NK-92 treated with Interleukin-12 subunit alpha and Interleukin-12 subunit beta, amount 100 ng/mL, for 24 hours (cell line): ENCODE measurements around the gene CMYA5.
"Not testable (repeated sequence)": the region's sequence is repeated elsewhere in the genome, so short reads cannot be mapped to it uniquely, and the experiment has no call there.

Experiments used
- DNase-seq: peaks from one replicate; lab custom pipeline; 2025; lab: John Stamatoyannopoulos, UW

Gene CMYA5

DNA sequence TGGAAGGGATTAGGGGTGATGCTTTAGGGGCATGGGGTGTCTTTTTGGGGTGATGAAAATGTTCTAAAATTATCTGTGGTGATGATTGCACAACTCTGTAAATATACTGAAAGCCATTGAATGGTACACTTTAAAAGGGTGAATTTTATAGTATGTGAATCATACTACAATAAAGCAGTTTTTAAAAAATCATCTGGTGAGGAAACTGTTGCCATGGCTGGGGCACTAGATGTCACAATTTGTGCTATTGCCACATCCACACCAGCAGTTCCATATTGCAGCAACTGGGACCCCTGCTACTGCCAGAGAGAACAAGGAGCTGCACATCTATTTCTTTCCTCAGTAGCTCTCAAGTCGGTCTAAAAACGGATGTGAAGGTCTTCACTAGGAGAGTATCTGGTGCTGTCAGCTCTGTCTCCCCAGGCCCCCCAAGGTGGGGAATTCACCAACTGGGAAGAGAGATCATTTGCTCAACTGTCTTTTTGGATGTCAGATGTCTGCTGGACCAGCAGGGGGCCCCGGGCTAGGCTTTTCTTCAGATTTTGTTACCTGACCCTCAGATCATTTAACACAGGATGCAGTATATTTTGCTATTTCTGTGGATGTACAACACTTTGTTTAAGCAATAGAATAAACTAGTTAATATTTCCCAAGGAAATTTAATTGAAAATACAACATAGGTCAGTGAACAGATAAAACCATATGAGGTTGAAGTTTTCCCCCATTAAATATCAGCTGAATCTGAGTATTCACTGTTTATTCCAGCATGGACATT is 13.2 kb downstream of the CMYA5 start:
- DNase-seq: peak; percentile 69

DNA sequence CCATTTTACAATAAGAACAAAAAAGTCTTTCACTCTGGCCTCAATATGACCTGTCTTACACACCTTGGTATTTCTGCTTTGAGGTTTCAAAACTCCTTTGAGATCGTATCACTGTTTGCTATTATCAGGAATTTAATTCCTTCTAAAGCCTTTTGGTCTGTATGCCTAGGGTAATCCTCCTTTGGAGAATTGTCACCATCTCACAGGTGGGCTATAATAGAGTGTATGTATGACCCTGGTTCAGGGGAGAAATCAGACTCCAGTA is 13.7 kb downstream of the CMYA5 start:
- no peak for DNase-seq

DNA sequence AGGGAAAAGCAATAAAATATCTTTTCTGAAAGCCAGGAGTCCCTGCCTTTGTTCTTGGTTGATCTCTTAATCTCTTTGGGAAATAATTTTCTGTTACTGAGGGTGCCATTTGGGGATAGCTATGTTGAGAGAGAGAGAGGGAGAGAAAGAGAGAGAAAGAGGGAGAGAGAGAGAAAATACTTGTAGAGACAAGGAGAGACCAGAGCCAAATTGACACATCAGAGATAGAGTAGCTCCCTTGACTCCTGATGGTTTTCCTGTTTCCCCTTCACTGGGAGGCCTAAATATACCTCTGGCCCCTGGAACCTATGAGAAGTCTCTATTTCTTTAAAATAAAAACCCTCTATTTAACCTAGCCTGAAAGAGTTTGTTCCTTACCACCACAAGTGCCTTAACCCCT is 14.9 kb downstream of the CMYA5 start:
- DNase-seq: no peak

DNA sequence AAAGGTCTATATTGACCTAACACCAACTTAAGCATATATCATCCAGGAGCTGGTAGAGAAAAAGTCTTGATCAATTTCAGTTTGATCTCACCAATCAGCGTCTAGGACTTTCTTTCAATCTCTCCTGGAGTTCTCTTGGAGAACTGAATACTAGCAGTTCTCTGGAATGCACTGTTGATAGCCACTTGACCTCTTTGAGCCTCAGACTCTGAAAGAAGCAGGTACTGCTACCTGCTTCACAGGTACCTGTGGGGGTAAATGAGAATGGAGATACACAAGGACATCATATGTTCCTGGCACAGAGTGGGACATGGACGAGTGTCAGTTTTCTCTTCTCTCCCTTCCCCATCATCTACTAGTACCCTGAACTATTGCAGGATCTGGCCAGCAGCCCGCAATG is 16.0 kb downstream of the CMYA5 start:
- no peak for DNase-seq

DNA sequence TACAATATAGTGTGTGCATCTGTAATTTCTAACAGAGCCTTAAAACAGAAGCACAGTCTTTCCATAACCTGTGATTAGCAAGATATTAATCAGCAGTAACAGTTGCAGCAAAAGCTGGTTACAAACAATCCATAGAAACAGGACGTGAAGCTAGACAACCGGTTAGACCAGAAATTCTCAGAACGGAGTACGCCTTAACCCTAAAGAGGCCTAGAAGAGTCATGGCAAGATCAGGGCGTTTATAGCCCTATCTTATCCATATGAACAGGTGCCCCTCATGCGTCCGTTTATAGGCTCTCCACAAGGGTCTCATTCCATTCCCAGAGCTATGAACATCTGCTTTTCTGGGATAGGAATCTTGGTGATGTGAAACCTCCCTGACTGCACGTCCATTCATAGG is 16.7 kb downstream of the CMYA5 start:
- DNase-seq: not testable (repeated sequence)

DNA sequence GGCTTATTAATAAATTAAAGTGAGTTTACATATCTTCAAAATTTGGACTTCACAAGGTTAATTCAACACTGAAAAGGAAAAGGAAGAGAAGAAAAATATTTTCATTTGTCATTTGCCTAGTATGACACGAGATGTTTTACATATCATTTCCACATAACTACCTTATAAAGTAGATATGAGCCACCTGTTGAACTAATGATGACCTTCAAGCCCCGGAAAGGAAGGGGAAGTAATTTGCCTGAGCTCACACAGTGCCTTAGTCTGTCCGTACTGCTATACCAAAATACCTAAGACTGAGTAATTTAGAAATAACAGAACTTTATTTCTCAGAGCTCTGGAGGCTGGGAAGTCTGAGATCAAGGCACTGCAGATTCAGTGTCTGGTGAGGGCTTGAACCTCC is 17.9 kb downstream of the CMYA5 start:
- no peak for DNase-seq

DNA sequence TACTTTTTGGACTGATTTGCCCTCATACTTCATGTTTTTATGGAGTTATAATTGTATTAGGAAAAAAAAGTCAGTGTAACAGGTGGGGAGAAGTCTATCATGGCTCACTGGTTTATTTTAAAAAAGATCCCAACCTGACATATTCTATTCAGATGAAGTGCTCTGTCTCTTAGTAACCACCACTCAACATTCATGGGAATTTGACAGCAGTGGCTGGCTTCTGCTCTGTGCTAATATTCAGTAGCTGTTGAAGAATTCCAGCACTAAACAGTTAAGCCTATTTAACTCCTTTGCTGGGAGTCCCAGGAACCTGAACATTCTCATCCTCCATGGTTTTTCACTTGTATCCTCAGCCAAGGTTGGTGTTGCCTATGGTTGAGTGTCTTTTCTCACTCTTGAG is 23.1 kb downstream of the CMYA5 start:
- no peak for DNase-seq

DNA sequence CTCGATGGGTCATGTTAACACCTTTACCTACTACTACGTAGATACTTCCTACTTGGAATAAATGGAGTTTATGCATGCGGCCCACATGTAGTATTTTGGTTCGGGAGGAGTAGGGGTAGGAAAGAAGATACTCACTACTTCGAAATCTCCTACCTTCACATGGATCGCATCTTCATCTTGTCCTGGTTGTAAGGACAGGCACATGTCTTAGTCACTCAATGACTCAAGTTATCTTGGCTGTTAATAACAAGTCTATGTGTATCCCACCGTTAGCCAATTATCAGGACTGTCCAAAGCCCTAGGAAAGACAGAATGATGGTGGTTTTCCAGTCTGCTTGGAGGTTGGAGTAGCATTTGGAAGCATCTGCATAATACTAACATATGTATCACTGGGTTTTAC is 24.1 kb downstream of the CMYA5 start:
- no peak for DNase-seq

DNA sequence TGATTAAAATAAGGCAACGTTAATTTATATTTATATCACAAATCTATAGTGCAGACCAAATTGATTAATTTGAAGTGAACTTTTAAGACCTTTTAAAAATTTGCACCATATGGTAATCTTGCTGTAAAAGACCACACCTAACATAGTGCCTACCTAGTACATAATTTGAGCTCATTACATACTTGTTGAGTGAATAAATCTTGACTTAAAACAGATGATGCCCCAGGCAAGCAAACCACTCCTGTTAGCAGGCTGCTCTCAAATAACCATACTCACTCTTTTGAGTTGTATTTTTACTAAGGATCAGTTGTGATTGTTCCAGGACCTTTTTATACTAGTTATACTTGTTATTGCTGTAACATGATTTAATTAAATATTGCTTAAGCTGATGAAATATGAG is 27.2 kb downstream of the CMYA5 start:
- no peak for DNase-seq

DNA sequence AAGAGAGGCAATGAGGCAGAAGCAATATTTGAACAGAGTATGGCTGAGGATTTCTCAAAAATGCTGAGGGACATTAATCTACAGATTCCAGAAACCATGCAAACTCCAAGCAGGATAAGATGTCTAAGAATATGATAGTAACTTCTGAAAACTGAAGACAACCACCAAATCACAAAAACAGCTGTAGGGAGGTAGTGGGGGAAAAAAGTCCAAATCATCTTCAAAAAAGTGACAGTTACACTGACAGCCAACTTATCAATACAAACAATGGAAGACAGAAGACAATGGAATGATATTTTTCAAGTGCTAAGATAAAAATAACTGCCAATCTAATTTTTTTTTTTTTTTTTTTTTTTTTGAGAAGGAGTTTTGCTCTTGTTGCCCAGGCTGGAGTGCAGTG is 30.5 kb downstream of the CMYA5 start:
- no peak for DNase-seq

DNA sequence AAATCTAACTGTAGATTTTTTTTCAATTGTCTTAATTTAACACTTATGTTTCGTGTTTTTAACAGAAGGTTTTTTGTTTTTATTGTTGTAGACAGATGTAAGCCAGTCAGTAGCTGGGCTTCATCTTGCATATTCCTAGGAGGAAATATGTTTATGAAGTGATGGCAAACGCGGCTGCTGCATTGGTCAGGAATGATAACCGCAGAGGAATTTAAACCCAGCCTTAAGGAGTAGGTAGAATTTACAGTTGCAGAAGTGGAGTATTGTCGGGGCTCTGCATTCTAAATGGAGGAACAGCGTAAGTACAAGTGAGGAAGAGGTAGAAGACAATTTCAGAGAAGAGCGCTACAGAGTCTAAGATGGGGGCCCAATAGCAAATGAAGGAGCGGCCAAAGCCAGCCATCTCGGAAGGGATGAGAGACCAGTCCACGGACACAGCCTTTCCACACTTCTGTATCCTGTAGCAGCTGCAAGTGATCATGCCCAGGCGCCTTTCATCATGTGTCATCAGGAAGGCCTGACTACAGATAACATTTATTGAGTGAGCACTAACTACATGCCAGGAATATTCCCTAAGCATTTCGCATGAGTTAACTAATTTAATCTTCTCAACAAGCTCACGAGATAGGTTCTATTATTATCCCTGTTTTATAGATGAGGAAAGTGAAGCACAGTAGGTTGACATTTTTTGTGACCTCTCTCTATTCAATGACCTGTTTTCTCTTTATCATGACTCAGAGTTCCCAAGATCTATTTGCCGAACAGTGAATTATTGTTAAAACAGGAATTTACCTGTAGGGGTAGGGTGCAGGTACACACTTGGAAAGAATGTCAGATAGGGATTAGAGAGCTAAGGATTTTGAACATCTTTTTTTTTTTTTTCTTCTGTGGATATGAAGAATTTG is 38.1 kb downstream of the CMYA5 start:
- no peak for DNase-seq

DNA sequence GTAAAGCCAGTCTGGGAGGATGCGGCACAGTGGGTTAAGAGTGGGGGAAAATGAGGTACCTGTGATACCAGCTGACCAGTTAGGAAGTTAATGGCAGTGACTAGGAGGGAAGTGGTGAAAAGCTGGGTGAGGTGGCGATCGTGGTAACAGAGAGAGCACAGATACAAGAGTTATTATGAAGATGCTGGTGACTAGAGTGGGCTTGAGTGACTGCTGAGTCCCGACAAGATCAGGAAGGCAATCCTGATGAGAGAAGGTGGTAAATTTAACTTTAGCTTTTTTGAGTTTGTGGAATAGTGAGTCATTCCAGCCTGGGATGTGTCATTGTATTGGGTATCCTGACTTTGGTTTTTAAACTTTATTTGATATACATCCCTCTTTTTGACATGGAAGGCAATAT is 38.8 kb downstream of the CMYA5 start:
- DNase-seq: peak; percentile 23

DNA sequence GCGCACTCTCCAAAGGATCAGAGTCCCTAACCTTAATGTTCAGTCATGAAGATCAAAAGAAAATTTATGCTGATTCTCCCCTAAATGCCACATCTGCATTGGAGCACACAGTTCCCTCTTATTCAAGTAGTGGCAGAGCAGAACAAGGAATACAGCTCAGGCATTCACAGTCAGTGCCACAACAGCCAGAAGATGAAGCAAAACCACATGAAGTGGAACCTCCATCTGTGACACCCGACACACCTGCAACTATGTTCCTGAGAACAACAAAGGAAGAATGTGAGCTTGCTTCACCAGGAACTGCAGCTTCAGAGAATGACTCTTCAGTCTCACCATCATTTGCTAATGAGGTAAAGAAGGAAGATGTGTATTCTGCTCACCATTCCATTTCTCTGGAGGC is 40.0 kb downstream of the CMYA5 start:
- DNase-seq: no peak

DNA sequence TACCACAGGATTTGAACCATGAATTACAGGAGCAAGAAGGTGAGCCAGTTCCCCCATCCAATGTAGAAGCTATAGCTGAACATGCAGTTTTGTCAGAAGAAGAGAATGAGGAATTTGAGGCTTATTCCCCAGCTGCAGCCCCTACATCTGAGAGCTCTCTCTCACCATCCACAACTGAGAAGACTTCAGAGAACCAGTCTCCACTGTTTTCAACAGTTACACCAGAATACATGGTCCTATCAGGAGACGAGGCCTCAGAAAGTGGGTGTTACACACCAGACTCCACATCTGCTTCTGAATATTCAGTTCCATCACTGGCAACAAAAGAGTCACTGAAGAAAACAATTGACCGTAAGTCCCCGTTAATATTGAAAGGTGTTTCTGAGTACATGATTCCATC is 40.9 kb downstream of the CMYA5 start:
- DNase-seq: no peak

DNA sequence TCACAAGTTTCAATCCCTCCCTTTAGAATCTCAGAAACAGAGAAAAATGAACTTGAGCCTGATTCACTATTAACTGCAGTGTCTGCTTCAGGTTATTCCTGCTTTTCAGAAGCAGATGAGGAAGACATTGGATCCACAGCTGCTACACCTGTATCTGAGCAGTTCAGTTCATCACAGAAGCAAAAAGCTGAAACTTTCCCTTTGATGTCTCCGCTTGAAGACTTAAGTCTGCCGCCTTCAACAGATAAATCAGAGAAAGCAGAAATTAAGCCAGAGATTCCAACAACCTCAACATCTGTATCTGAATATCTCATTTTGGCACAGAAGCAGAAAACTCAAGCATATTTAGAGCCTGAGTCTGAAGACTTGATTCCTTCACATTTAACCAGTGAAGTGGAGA is 42.1 kb downstream of the CMYA5 start:
- DNase-seq: no peak

DNA sequence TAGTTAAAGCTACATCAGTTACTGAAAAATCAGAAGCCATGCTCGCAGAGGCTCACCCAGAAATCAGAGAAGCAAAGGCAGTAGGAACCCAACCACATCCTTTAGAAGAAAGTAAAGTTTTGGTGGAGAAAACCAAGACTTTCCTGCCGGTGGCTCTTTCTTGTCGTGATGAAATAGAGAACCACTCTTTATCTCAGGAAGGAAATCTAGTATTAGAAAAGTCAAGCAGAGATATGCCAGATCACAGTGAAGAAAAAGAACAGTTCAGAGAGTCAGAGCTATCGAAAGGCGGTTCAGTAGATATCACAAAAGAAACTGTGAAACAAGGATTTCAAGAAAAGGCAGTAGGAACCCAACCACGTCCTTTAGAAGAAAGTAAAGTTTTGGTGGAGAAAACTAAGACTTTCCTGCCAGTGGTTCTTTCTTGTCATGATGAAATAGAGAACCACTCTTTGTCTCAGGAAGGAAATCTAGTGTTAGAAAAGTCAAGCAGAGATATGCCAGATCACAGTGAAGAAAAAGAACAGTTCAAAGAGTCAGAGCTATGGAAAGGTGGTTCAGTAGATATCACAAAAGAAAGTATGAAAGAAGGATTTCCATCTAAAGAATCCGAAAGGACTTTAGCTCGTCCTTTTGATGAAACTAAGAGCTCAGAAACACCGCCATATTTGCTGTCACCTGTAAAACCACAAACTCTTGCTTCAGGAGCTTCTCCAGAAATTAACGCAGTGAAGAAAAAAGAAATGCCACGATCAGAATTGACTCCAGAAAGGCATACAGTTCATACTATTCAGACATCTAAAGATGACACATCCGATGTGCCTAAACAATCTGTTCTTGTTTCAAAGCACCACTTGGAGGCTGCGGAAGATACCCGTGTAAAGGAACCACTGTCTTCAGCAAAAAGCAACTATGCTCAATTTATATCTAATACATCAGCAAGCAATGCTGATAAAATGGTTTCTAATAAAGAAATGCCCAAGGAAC is 47.2 kb downstream of the CMYA5 start:
- DNase-seq: no peak

DNA sequence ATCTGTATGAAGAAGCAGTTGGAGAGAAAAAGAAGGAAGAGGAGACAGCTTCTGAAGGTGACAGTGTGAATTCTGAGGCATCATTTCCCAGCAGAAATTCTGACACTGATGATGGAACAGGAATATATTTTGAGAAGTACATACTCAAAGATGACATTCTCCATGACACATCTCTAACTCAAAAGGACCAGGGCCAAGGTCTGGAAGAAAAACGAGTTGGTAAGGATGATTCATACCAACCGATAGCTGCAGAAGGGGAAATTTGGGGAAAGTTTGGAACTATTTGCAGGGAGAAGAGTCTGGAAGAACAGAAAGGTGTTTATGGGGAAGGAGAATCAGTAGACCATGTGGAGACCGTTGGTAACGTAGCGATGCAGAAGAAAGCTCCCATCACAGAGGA is 48.7 kb downstream of the CMYA5 start:
- DNase-seq: no peak

DNA sequence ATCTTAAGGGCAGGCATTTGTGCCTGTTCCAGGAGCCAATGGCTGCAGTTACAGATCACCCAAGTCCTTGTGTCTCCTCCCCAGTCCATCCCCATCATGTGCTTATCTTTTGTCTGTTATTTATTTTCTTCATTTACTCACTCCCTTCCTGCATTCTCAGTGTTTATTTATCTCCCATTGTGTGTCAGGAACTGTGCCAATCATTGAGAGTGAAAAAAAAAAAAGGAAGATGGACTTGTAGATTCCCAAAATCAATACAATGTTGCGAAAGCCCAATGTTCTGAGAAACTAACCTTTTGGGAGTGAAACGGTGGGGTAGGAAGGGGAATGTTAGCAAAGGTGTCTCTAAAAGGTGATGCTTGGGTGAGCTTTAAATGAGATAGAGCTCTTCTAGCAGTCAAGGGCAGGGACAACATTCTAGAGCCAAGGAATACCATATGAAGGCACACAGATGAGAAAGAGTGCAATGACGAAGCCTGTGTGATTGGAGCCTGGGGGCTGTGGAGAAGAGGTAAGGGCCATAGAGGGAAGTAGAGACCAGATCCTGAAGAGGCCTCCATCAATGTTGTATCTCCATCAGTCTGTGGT is 53.0 kb downstream of the CMYA5 start:
- no peak for DNase-seq

DNA sequence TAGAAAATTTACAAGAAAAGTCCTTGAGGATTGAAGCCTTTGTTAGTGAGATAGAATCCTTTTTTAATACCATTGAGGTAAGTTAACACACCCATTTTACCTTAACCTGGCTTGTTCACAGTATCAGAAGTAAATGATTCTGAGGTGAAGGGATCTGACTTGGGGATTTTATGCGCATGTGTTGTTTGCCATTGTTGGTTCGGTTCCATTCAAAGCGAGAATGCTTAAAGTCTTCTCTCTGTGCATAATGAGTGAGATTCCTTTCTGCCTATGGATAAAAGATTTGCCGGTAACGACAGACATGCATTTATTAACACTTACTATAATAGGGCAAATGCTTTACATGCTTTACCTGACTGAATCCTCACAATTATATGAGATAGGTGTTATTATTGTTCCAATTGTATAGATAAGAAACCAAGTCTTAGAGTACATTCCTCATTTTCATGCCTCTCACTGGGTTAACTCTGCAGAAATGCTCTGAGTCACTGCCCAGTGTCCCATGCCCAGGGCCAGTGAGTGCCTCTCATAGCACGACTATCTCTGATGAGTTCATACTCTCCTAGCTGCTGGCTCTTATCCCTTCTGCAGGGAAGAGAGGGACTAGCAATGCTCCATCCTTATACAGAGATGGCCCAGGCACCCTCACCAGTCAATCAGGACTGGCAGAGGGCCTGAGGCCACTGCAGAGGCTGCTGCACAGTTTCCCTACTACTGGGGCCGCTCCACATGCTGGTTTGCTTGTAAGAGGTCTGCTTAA is 54.4 kb downstream of the CMYA5 start:
- DNase-seq: no peak

DNA sequence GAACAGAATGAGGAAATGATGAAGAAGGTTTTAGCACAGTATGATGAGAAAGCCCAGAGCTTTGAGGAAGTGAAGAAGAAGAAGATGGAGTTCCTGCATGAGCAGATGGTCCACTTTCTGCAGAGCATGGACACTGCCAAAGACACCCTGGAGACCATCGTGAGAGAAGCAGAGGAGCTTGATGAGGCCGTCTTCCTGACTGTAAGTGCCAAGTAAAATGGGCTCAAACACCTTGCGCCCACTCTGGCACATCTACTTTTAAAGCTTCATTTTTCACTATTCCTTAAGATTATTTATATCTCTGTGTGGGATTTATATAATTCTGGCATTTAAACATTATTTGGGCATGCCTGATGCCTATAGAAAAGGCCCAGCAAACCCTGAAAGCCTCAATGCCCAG is 55.6 kb downstream of the CMYA5 start:
- no peak for DNase-seq
